IPS-18c (cell line): ENCODE measurements around the gene CHRNA3.
A peak's percentile ranks its signal among the peaks of the same experiment; 100 is the strongest.

ENCODE experiments used
- H3K4me3 ChIP-seq: 2 replicates; pipeline ENCODE4 v1.7.0; 2013; ENCODE audit warnings: low read depth, mild to moderate bottlenecking, low read length, moderate library complexity; ENCODE audit not compliant: insufficient read depth
- H3K9me3 ChIP-seq: one replicate; pipeline ENCODE4 v1.6.1; 2013; ENCODE audit warnings: mild to moderate bottlenecking, low read length, moderate library complexity; ENCODE audit not compliant: control insufficient read depth, insufficient read depth

Gene CHRNA3

DNA sequence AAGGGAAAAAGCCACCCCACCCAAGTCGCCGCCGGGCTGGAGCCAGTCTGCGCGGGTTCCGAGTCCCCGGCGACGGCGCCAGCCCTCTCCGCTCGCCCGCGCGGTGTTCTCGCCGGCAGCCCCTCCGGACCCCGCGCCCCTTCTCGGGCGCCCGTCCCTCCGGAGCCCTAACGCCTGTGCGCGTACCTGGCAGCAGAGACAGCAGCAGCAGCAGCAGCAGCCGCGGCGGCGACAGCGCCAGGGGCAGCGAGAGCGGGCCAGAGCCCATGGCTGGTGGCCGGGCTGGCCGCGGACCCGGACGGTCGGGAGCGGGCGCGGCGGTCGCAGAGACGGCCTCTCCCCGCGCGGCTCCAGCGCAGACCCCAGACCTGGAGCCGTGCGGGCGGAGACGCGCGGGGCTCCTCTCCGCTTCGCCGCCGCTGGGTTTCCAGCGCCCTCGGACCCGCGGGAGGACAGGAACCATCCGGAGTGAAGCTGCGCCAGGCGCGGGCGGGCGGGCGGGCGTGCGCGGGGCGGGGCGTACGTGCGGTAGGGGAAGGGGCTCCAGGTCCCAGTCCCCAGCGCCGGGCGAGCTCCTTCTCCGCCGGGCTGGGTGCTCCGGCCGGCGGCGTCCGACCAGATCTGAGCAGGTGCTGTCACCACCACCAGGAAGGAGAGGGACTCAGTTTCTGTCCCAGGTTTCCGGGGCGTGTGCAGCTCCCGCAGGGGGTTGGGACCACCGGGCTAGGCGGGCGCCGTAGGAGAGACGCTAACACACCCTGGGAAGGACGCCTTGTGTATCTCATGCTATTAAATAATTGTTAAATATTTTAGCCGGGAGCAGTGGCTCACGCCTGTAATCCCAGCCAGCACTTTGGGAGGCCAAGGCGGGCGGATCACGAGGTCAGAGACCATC lies at the start of gene CHRNA3:
CHRNA3 (minus strand) TSS at position 470 of the 895 bp plus-strand sequence; CDS start at position 268, 202 bp downstream.
- Histone ChIP-seq H3K4me3 (peak within 1 kb of the TSS; percentile 72), H3K9me3 (no peaks in the 10 kb centered on the region)

DNA sequence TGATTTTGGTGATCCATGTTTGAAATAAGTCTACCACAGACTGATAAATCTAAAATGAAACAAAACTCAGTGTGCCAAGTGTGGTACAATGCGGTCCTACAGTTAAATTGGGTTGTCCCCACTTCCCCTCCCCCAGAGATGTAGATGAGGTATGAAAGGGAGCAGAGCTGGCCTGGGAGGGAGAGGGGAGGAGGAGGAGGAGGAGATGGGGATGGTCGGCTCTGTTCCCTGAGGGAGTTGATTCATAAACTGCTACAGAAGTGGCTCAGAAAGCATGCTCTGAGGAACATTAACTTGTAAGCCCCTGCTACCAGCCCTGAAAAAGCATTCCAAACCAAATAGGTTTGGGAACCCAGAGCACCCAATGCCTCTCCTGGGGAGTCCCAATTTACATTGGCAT lies 48.2 kb upstream of the CHRNA3 start:
- Histone ChIP-seq H3K9me3 (peaks cover 2% of the 10 kb centered on the region), H3K4me3 (no peak overlapping the region)

DNA sequence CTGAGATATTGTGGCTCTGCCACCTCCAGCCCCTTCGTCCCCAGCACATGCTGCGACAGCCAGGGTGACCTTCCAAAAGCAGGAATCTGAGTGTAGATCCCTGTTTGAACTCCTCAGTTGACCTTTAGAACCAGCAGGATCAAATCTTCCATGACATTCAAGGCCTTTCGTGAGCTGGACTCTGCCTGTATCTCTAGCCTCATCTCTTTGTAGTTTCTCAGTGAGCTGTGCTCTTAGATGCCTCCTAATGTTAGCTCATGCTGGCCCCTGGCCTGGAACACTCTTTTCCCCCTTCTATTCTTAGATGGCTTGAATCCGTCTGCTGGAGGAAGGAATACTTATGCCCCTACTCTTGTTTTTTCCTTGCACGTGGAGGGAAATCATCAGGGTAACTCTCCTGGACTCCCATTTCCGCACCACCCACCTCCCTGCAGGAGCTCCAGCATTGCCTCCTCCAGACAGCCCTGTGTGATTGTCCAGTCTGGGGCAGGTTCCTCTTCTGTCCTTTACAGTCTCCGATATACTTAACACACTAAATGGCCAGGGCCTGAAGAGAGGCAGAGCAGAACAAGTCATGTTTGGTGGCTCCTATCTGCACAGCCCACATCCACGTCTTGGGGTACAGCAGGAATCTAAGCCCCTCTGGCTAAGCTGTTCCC lies 46.9 kb upstream of the CHRNA3 start:
- peaks cover 2% of the 10 kb centered on the region for H3K9me3 ChIP-seq
- H3K4me3 ChIP-seq: no peak overlapping the region

DNA sequence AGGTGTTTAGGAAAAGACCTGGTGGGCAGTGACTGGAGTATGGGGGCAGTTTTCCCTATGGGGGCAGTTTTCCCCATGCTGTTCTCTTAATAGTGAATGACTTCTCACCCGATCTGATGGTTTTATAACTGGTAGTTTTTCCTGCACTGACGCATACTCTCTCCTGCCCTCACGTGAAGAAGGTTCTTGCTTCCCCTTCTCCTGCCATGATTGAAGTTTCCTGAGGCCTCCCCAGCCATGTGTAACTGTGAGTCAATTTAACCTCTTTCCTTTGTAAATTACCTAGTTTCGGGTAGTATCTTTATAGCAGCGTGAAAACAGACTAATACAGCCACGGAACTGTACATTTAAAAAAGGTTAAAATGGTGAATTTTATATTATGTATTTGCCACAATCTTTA lies 45.2 kb upstream of the CHRNA3 start:
- H3K9me3 ChIP-seq: peaks cover 2% of the 10 kb centered on the region
- no peak overlapping the region for H3K4me3 ChIP-seq

DNA sequence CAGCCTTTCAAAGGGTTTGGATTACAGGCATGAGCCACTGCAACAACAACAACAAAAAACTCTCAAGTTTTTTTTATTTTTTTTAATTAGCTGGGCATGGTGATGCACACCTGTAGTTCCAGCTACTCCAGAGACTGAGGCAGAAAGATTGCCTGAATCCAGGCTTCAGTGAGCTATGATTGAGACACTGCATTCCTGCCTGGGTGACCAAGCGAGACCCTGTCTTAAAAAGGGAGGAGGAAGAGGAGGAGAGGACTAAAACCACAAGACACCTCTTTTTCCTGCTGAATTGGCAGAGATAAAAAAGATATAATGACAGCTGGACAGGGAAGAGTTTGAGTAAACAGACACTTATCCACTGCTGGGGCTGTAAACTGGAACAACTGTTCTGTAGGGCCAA lies 42.9 kb upstream of the CHRNA3 start:
- H3K4me3 ChIP-seq: no peak overlapping the region
- H3K9me3 ChIP-seq: peaks cover 2% of the 10 kb centered on the region

DNA sequence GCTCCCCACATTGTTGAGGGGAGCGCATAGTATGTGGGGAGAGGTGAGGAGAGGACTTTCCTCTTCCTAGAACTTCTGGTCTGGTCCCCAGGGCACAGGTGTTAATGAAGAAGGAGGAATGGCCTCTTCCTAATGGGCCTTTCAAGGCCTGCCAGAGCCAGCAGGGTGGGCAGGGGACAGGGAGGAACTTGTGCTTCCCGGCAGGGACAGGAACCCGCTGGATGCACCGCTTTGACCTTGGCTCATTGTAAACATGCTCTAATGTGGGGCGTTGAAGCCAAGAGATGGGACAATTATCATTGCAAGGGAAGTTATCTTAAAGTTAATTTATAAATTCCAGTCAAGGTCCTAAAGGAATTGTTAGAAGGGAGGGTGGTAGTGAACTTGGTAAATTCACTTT lies 41.2 kb upstream of the CHRNA3 start:
- H3K4me3 ChIP-seq: no peak overlapping the region
- H3K9me3 ChIP-seq: peaks cover 2% of the 10 kb centered on the region

DNA sequence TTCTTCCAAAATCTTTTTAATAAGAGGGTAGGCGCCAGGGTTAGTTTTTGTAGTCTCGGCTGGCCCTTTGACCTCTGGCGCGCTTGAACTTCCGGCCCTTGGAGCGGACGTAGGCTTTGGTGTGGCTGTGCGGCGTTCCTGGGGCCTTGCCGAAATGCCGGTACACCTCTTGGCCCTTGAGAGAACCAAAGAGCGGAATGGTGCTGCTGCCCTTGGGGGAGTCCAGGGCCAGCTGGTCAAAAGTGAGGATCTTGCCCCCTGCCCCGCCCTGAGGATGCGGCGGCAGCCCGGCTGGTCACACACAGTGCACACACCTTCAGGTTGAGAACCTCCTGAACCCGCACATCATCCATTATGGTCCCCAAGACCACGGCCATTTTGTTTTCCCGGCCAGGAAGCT lies 40.2 kb upstream of the CHRNA3 start:
- Histone ChIP-seq H3K4me3 (no peak overlapping the region), H3K9me3 (peaks cover 2% of the 10 kb centered on the region)

DNA sequence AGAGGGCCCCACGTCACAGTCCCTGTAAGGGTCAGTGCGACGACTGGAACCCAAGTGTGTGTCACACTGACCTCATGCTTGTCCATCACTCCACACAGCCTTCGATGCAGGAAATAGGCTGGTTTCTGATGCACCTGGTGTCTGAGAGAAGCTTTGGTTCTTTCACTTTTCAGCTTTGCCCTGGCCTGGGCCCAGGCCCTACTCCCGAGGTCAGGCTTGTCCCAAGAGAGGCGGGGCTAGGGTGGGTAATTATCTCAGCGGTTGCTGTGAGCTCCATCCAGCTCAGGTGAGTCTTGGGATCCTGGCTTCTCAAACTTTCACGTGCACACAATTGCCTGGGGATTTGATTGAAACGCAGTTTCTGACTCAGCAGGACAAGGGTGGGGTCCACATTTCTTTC lies 39.8 kb upstream of the CHRNA3 start:
- Histone ChIP-seq H3K9me3 (peaks cover 2% of the 10 kb centered on the region), H3K4me3 (no peak overlapping the region)

DNA sequence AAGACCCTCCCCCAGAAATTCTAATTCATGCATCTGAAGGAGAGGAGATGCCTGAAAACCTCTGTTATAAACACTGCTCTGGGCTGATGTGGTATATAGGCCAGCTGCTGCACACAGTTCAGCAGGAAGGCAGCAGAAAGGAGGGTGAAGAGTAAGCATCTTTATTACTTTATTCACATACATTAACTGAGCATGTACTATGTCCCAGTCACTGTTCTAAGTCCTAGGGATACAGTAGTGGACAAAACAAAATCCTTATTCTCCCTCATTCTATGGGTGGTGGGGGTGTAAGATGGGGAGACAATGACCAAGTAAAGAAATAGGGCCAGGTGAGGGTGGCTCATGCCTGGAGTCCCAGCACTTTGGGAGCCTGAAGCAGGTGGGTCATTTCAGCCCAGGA lies 38.0 kb upstream of the CHRNA3 start:
- Histone ChIP-seq H3K4me3 (no peak overlapping the region), H3K9me3 (no peaks in the 10 kb centered on the region)

DNA sequence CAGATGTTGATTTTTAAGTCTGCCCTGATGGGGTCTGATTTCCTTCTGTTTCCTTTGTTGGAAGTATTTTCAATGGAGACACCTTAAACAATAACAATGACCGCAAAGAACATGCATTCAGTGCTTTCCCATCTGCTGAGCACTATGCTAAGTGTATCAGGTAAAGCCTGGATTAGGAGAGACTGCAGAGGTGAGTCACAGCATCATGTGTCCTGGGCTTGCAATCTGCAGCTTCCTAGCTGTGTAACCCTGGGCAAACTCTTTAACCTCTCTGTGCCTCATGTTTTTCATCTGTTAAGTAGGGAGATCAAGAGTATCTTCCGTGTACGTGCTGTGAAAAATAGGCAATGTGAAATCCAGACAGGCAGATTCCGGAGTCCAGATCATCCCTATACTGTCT lies 33.5 kb upstream of the CHRNA3 start:
- H3K9me3 ChIP-seq: no peaks in the 10 kb centered on the region
- H3K4me3 ChIP-seq: no peak overlapping the region

DNA sequence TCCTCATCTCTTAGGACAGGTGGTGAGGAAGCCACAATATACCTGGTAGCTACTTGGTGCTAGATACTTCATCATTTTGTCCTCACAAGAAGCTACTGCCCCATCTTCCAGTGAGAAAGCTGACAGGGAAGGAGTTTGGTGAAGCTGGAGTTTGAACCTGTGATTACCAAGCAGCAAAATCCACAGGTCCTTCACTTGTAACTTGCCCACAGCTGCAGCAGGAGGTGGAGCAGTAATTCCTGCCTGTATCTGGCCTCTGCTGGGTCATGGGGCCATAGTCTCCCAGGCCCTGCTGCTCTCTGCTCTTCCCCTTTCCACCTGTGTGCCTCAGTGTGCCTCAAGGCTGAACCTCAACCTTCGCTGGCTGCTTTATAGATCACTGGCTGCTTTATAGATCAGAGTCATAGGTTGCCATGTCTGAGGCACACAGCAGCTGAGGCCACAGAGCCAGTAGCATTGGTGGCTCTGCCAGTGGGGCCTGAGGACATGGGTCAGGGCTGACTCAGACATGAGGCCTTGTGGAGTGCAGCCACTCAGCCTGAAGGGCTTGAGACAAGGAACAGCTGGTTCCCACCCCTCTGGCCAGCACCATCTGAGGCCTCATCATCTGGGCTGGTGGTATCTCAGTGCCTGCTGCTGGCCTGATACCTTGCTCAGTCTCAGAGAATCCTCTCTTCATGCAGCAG lies 31.3 kb upstream of the CHRNA3 start:
- Histone ChIP-seq H3K9me3 (no peaks in the 10 kb centered on the region), H3K4me3 (no peak overlapping the region)

DNA sequence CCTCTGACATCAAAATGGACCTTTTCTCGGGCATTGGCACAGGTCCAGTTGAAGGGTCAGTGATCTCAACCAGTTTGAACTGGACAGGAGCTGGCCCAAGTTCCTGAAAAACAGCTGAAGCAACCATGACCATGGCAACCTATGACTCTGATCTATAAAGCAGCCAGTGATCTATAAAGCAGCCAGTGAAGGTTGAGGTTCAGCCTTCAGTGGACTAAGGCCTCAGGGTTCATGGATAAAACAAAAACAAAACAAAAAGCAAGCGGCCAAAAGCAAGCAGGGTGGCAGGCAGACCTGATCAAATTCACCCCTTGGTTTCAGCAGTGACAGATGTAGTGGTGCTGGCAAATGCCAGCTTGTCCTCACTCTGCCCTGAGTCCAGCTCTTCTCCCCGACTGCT lies 30.2 kb upstream of the CHRNA3 start:
- no peak overlapping the region for H3K4me3 ChIP-seq
- H3K9me3 ChIP-seq: no peaks in the 10 kb centered on the region

DNA sequence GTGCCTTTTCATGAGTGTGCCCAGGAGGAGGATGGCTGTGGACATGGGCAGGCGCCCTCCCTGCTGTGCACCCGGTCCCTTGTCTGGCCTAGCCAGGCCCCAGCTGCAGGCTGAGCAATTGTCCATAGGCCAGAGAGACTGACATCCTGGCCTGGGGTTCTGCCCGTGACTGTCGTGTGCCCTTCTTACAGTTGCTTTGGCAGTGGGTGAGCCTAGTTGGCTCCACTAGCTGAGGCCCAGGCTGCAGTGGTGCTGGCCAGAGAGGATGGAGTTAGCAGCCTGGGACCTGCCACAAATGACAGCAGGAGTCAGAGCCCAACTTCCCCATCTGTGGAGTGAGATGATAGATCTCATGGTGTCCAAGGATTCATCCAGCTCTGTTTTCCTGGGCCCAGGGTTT lies 29.2 kb upstream of the CHRNA3 start:
- Histone ChIP-seq H3K9me3 (no peaks in the 10 kb centered on the region), H3K4me3 (no peak overlapping the region)

DNA sequence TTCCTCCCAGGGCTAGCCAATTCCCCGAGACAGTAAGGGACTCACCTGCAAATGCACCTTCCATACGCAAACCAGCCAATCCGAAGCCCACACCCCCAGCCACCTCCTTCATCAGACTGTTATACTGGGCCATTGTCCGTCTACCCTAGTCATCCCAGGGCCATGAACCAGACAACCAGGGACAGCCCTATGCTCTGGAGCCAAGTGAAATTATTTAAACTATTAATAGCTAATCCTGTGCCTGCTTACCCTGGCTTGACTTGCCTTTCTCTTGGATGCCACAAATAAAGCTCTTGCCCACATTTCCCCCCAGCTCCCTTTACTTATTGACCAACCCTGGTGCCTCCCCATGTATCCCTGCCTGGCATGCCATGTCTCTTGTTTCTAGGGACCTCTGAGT lies 24.2 kb upstream of the CHRNA3 start:
- Histone ChIP-seq H3K9me3 (no peaks in the 10 kb centered on the region), H3K4me3 (no peak overlapping the region)

DNA sequence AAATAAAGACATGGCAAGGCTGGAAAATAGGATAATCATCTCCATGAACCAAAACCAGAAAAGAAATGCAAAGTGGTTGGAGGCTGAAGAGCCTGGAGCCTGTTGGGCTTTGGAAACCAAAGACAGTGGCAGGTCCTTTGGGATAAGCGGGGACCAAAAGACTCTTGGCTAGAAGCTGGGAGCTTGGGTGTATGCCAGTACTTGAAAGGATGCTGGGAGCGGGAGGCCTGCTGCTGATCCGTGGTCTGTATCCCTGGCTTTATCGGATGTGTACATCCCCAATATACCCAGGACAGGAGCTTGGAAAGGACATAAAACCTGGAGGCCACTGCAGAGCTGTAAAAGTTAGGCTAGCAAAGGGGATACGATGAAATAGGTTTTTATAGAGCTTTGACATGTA lies 21.5 kb upstream of the CHRNA3 start:
- H3K9me3 ChIP-seq: no peaks in the 10 kb centered on the region
- no peak overlapping the region for H3K4me3 ChIP-seq

DNA sequence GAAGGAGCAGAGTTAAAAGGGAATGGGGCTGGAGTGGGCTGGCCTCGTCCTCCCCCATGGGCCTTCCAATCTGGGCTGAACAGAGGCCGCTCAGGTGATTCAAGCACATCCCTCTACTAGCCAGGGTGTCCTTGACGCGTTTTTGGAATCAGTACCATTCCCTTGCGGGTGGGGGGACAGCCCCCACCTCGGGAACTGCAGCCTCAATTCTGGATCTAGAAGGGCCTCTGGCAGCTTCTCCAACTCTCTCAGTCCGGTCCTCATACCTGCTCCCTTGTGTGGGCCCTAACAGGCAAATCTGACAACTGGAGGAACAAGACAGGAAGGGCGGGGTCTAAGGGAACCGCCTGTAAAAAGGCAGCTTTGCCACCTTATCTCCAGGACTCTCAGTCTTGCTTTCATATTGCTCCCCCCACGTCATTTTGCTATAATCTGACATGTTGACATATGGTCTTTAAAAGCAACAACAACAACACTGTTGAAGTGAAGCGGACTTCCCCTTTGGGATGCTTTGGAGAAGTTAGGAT lies 21.0 kb upstream of the CHRNA3 start:
- peak overlapping the region; percentile 77 for H3K4me3 ChIP-seq
- H3K9me3 ChIP-seq: no peaks in the 10 kb centered on the region

DNA sequence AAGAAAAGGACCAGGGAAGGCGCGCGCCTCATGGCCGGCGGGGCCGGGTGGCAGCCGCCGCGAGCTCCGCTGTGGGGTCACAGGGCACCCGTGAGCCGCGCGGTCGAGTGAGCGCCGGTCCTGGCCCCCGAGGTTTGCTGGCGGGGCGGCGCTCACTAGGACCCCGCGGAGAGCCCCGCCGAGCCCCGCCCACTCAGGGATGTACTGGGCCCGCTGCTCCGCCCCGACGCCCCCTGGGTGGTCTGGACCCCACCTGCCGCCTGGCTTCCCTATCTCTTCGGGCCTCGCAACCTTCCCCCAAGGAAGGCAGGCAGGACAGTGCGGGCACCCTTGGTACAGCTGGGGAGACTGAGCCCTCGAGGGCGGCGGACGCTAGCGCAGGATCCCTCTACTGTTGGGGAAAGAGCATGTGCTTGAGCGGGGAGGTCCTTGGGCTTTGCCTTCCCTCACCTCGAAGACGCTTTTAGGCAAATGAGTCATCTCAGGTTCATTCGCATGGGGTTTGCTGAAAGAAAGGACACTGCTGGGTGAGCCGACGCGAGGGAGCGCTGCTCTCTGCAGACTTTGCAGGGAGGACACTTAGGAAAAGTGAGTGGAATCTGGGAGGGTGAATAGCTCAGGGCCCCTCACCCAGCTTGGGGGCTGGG lies 20.4 kb upstream of the CHRNA3 start, which contains the start of gene CHRNB4:
CHRNB4 (minus strand) TSS at position 109 of the 647 bp plus-strand sequence; CDS start at position 32, 77 bp downstream.
- Histone ChIP-seq H3K4me3 (peak within 1 kb of the TSS; percentile 77), H3K9me3 (no peaks in the 10 kb centered on the region)
